Cardiac muscle cell (in vitro differentiated cells and primary cell): ENCODE results near the gene YEATS2. TPM values are rescaled to one million over a fixed set of nuclear protein-coding genes. Genes with fewer than 3 reads are reported as not detected.
A peak's percentile ranks its signal among the peaks of the same experiment; 100 is the strongest.

ENCODE experiments used
- DNase-seq, 2 donors: peaks; one replicate each; pipeline versions ENCODE4 v3.0.0 to v3.0.0-alpha.2; 2010 to 2017; ENCODE audit warnings: low read depth in 1 of 2, low spot score in 1 of 2
- H3K27ac ChIP-seq: fragments of 200-600 bp; sonication (generic); 2 replicates; pipeline ENCODE4 v1.5.1; 2016
- H3K27me3 ChIP-seq: fragments of 200-600 bp; sonication (generic); 2 replicates; pipeline ENCODE4 v1.6.0; 2016; ENCODE audit warnings: control low read depth
- H3K36me3 ChIP-seq: fragments of 200-600 bp; sonication (generic); 2 replicates; pipeline ENCODE4 v1.5.1; 2016; ENCODE audit warnings: control low read depth
- H3K4me1 ChIP-seq: fragments of 200-600 bp; sonication (generic); 2 replicates; pipeline ENCODE4 v1.8.1; 2017; ENCODE audit warnings: low read depth, mild to moderate bottlenecking, mixed run types
- H3K4me3 ChIP-seq: fragments of 200-600 bp; sonication (generic); 2 replicates; pipeline ENCODE4 v1.5.1; 2016; ENCODE audit warnings: mild to moderate bottlenecking
- H3K9me3 ChIP-seq: fragments of 200-600 bp; sonication (generic); 2 replicates; pipeline ENCODE4 v1.5.1; 2017; ENCODE audit warnings: low read depth, mild to moderate bottlenecking, control low read depth
- polyA plus RNA-seq: library from polyadenylated mRNA; unstranded; fragments of >200 nt; fragmentation: Nextera tagmentation; extraction: Ambion mirVana; gene quantifications from 2 replicates; pipeline ENCODE4 v1.2.1, GENCODE V29; 2016
- total RNA-seq: library from RNA; depleted of rRNA; stranded (reverse); fragments of >200 nt; gene quantifications from 2 replicates; pipeline ENCODE4 v1.2.3, GENCODE V29; 2016
- TF ChIP-seq, protein P1 (sequence below): IDR thresholded peaks from 2 replicates; pipeline ENCODE4 v1.5.1; 2012; ENCODE audit warnings: low read depth, mild to moderate bottlenecking, low read length

The YEATS2 gene
- total and polyA plus RNA-seq, 2 experiments from 2014 or later: 15.7 to 34.9 TPM

- DNase-seq: peak in 1 of 2 donors; percentile 15
- Histone ChIP-seq H3K4me1 (no peaks in the 10 kb centered on the region), H3K27me3 (no peaks in the 10 kb centered on the region), H3K4me3 (no peak overlapping the region), H3K9me3 (no peaks in the 10 kb centered on the region), H3K27ac (no peak overlapping the region), H3K36me3 (peaks cover 26% of the 10 kb centered on the region)
- TF ChIP-seq, protein P1, sequence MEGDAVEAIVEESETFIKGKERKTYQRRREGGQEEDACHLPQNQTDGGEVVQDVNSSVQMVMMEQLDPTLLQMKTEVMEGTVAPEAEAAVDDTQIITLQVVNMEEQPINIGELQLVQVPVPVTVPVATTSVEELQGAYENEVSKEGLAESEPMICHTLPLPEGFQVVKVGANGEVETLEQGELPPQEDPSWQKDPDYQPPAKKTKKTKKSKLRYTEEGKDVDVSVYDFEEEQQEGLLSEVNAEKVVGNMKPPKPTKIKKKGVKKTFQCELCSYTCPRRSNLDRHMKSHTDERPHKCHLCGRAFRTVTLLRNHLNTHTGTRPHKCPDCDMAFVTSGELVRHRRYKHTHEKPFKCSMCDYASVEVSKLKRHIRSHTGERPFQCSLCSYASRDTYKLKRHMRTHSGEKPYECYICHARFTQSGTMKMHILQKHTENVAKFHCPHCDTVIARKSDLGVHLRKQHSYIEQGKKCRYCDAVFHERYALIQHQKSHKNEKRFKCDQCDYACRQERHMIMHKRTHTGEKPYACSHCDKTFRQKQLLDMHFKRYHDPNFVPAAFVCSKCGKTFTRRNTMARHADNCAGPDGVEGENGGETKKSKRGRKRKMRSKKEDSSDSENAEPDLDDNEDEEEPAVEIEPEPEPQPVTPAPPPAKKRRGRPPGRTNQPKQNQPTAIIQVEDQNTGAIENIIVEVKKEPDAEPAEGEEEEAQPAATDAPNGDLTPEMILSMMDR: no peak
Observed at GRCh38 chr3:183762304-183762703, 64.7 kb downstream of the YEATS2 start.

DNA sequence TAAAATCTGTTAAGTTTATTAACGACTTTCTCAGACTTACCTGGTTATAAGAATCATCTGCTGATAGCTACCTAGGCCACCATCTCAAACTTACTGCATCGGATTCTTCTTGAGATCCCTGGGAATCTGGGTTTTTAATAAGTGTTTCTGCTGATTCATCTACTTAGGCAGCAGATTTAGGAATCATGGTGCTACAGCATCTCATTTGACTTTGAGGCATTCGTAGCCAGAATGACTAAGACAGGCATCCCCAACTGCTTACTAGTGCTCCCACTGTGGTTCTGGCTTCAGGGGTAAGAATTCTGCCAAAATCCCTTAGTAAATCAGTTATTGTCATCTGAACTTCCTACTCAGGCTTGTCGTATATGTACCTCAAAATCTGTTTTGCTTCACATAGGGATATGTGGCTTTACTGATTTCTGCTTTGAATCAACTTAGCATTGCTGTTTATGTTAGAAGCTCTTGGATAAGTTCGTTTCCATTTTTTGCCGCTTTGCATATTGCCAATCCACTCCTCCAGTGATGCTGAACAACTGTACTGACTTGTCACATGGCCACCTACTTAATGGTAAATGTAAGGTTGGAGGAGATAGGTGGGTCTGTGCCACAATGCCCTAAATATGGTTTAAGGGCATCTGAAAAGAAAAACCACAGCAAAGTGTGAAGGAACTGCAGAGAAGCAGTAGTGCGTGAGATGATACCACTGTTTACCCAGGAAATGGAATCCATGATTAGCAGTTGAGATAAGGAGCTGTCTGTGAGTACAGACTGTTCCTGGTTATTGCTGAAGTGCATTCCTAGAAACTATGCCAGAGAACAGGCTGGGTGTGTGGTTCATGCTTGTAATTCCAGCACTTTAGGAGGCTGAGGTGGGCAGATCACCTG lies 67.5 kb downstream of the YEATS2 start:
- no peaks in the 10 kb centered on the region for H3K27me3 ChIP-seq
- peak in 1 of 2 donors; percentile 80 for DNase-seq
- H3K36me3 ChIP-seq: peaks cover 16% of the 10 kb centered on the region

DNA sequence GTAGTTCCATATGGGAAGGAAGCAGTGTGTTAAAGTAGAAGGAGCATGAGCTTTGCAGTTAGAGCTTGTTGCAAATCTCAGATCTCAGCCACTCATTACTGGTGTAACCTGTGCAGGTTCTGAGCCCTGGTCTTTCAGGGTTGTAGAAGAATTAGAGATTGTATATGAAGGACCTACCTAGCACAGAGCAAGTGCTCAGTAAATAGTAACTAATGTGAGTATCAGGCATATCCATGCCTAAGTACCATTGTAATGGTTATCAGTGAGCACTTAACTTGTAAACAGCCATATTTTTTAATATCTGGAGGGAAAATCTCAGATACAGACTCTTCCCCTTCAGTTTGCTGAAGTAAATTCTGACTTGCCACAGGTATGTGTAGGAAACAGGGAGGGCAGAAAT lies 68.5 kb downstream of the YEATS2 start:
- no peak for DNase-seq
- TF ChIP-seq, protein P1: no peak
- no peaks in the 10 kb centered on the region for H3K9me3 ChIP-seq
- H3K36me3 ChIP-seq: peaks cover 11% of the 10 kb centered on the region
- H3K27ac ChIP-seq: no peak overlapping the region
- H3K27me3 ChIP-seq: no peaks in the 10 kb centered on the region
- H3K4me3 ChIP-seq: no peak overlapping the region
- H3K4me1 ChIP-seq: no peaks in the 10 kb centered on the region

More for the DNA sequence above, 67.5 kb downstream of the YEATS2 start:
- Histone ChIP-seq H3K4me3 (no peak overlapping the region), H3K9me3 (no peaks in the 10 kb centered on the region), H3K4me1 (no peaks in the 10 kb centered on the region), H3K27ac (no peak overlapping the region)
- TF ChIP-seq, protein P1: no peak

DNA sequence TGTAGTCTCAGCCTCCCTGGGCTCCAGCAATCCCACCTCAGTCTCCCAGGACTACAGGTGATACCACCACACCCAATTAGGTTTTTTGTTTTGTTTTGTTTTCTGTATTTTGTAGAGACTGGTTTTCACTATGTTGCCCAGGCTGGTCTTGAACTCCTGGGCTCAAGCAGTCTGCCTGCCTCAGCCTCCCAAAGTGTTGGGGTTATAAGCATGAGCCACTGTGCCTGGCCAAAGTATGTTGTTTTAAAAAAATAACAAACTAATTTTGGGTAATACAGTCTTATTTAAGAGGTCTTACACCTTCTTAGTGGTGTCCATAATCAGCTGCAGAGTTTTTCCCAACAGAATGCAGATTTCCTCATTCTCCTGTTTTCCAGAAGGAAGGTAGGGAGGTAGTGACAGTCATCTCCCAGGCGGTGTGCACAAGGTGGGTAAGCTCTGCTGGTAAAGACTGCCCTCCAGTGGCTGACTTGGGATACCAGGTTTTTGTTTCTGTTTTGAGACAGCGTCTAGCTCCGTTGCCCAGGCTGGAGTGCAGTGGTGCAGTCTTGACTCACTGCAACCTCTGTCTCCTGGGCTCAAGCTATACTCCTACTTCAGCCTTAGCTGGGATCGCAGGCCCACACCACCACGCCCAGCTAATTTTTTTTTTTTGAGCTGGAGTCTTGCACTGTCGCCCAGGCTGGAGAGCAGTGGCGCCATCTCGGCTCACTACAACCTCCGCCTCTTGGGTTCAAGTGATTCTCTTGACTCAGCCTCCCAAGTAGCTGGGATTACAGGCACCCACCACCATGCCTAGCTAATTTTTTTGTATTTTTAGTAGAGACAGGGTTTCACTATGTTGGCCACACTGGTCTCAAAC lies 69.4 kb downstream of the YEATS2 start:
- no peaks in the 10 kb centered on the region for H3K9me3 ChIP-seq
- no peak overlapping the region for H3K27ac ChIP-seq
- peaks cover 5% of the 10 kb centered on the region for H3K36me3 ChIP-seq
- peak; percentile 77 to 83 for DNase-seq
- H3K27me3 ChIP-seq: no peaks in the 10 kb centered on the region
- TF ChIP-seq, protein P1: peak; percentile 84
- no peaks in the 10 kb centered on the region for H3K4me1 ChIP-seq
- H3K4me3 ChIP-seq: no peak overlapping the region

- Histone ChIP-seq H3K36me3 (peaks cover 12% of the 10 kb centered on the region), H3K27me3 (no peaks in the 10 kb centered on the region), H3K4me1 (no peaks in the 10 kb centered on the region), H3K9me3 (no peaks in the 10 kb centered on the region), H3K27ac (no peak overlapping the region), H3K4me3 (no peak overlapping the region)
- DNase-seq: no peak
- TF ChIP-seq, protein P1: no peak
Observed at GRCh38 chr3:183768114-183768513, 70.5 kb downstream of the YEATS2 start.
